ENCODE measurements around the gene SUPT4H1. TPM values are rescaled to one million over a fixed set of nuclear protein-coding genes. Genes with fewer than 3 reads are reported as not detected.
A peak's percentile ranks its signal among the peaks of the same experiment; 100 is the strongest.
"Not testable (repeated sequence)": the region's sequence is repeated elsewhere in the genome, so short reads cannot be mapped to it uniquely, and the experiment has no call there.

Gene SUPT4H1
- polyA plus RNA-seq (ENCODE audit: insufficient read length in 3 of 3) = 100 to 1,000 TPM; 120 to 143 (median 142) TPM
- long read RNA-seq, donor 1, transcript SUPT4H1-202 (5 exons, 1,643 nt) = minor isoform, 7 of 51 reads
- long read RNA-seq, donor 1, transcript SUPT4H1-201 (5 exons, 1,489 nt) = major isoform, 42 of 51 reads
- long read RNA-seq, donor 1, partial matches to known transcripts = 0 of 51 reads
- long read RNA-seq, donor 1, other reads (novel, unspliced or antisense) = 0 of 51 reads
- long read RNA-seq, donor 2, transcript SUPT4H1-201 (5 exons, 1,489 nt) = major isoform, 52 of 60 reads
- long read RNA-seq, donor 2, transcript SUPT4H1-202 (5 exons, 1,643 nt) = minor isoform, 6 of 60 reads
- long read RNA-seq, donor 2, partial matches to known transcripts = 0 of 60 reads
- long read RNA-seq, donor 2, other reads (novel, unspliced or antisense) = 0 of 60 reads
- long read RNA-seq, donor 3, transcript SUPT4H1-205 (4 exons, 1,401 nt) = minor isoform, 6 of 93 reads
- long read RNA-seq, donor 3, transcript SUPT4H1-201 (5 exons, 1,489 nt) = major isoform, 71 of 93 reads
- long read RNA-seq, donor 3, transcript SUPT4H1-202 (5 exons, 1,643 nt) = minor isoform, 14 of 93 reads
- long read RNA-seq, donor 3, partial matches to known transcripts = 0 of 93 reads
- long read RNA-seq, donor 3, other reads (novel, unspliced or antisense) = 0 of 93 reads
- long read RNA-seq, donor 4, transcript SUPT4H1-202 (5 exons, 1,643 nt) = minor isoform, 8 of 59 reads
- long read RNA-seq, donor 4, transcript SUPT4H1-201 (5 exons, 1,489 nt) = major isoform, 47 of 59 reads
- long read RNA-seq, donor 4, partial matches to known transcripts = 0 of 59 reads
- long read RNA-seq, donor 4, other reads (novel, unspliced or antisense) = 0 of 59 reads
- long read RNA-seq, donor 5 = 0 reads
- long read RNA-seq, donor 6, transcript SUPT4H1-202 (5 exons, 1,643 nt) = minor isoform, 9 of 60 reads
- long read RNA-seq, donor 6, transcript SUPT4H1-201 (5 exons, 1,489 nt) = major isoform, 42 of 60 reads
- long read RNA-seq, donor 6, partial matches to known transcripts = 0 of 60 reads
- long read RNA-seq, donor 6, other reads (novel, unspliced or antisense) = 0 of 60 reads
- long read RNA-seq, donor 7, transcript SUPT4H1-202 (5 exons, 1,643 nt) = minor isoform, 18 of 100 reads
- long read RNA-seq, donor 7, transcript SUPT4H1-201 (5 exons, 1,489 nt) = major isoform, 75 of 100 reads
- long read RNA-seq, donor 7, partial matches to known transcripts = 0 of 100 reads
- long read RNA-seq, donor 7, other reads (novel, unspliced or antisense) = 0 of 100 reads
- long read RNA-seq, donor 8 = 0 reads
- long read RNA-seq, donor 9, transcript SUPT4H1-201 (5 exons, 1,489 nt) = major isoform, 51 of 59 reads
- long read RNA-seq, donor 9, transcript SUPT4H1-202 (5 exons, 1,643 nt) = minor isoform, 5 of 59 reads
- long read RNA-seq, donor 9, partial matches to known transcripts = 0 of 59 reads
- long read RNA-seq, donor 9, other reads (novel, unspliced or antisense) = 0 of 59 reads
- long read RNA-seq, donor 10, transcript SUPT4H1-202 (5 exons, 1,643 nt) = minor isoform, 11 of 92 reads
- long read RNA-seq, donor 10, transcript SUPT4H1-201 (5 exons, 1,489 nt) = major isoform, 77 of 92 reads
- long read RNA-seq, donor 10, partial matches to known transcripts = 0 of 92 reads
- long read RNA-seq, donor 10, other reads (novel, unspliced or antisense) = 0 of 92 reads
- long read RNA-seq, donor 11, transcript SUPT4H1-201 (5 exons, 1,489 nt) = major isoform, 55 of 67 reads
- long read RNA-seq, donor 11, transcript SUPT4H1-202 (5 exons, 1,643 nt) = minor isoform, 10 of 67 reads
- long read RNA-seq, donor 11, partial matches to known transcripts = 0 of 67 reads
- long read RNA-seq, donor 11, other reads (novel, unspliced or antisense) = 0 of 67 reads
- long read RNA-seq, donor 12, transcript SUPT4H1-201 (5 exons, 1,489 nt) = major isoform, 18 of 28 reads
- long read RNA-seq, donor 12, transcript SUPT4H1-202 (5 exons, 1,643 nt) = minor isoform, 7 of 28 reads
- long read RNA-seq, donor 12, partial matches to known transcripts = 0 of 28 reads
- long read RNA-seq, donor 12, other reads (novel, unspliced or antisense) = 0 of 28 reads
- long read RNA-seq, donor 13 = 0 reads
- long read RNA-seq, donor 14, transcript SUPT4H1-201 (5 exons, 1,489 nt) = major isoform, 65 of 83 reads
- long read RNA-seq, donor 14, transcript SUPT4H1-202 (5 exons, 1,643 nt) = minor isoform, 12 of 83 reads
- long read RNA-seq, donor 14, partial matches to known transcripts = 0 of 83 reads
- long read RNA-seq, donor 14, other reads (novel, unspliced or antisense) = 0 of 83 reads
- long read RNA-seq, donor 15, transcript SUPT4H1-201 (5 exons, 1,489 nt) = major isoform, 20 of 24 reads
- long read RNA-seq, donor 15, partial matches to known transcripts = 0 of 24 reads
- long read RNA-seq, donor 15, other reads (novel, unspliced or antisense) = 0 of 24 reads
- long read RNA-seq, donor 16, transcript SUPT4H1-202 (5 exons, 1,643 nt) = minor isoform, 31 of 161 reads
- long read RNA-seq, donor 16, transcript SUPT4H1-201 (5 exons, 1,489 nt) = major isoform, 123 of 161 reads
- long read RNA-seq, donor 16, partial matches to known transcripts = 0 of 161 reads
- long read RNA-seq, donor 16, other reads (novel, unspliced or antisense) = 0 of 161 reads

GRCh38 chr17:58351831-58352595 lies at the start of gene SUPT4H1:
Gene SUPT4H1 (minus strand): TSS chr17:58352201. CDS start chr17:58352135, 66 bp downstream.
- peak; percentile 84 to 95 (median 90) for DNase-seq (ENCODE audit: extremely low read depth in 1 of 11, low read depth in 9 of 11, low spot score in 4 of 11)

- DNase-seq (ENCODE audit: extremely low read depth in 1 of 11, low read depth in 9 of 11, low spot score in 4 of 11) = no peak
Measured at GRCh38 chr17:58401287-58401686, 49.3 kb upstream of the SUPT4H1 start.

- no peak for DNase-seq (ENCODE audit: extremely low read depth in 1 of 11, low read depth in 9 of 11, low spot score in 4 of 11)
Measured at GRCh38 chr17:58400826-58401225, 48.8 kb upstream of the SUPT4H1 start.

- no peak for DNase-seq (ENCODE audit: extremely low read depth in 1 of 11, low read depth in 9 of 11, low spot score in 4 of 11)
Measured at GRCh38 chr17:58399974-58400373, 48.0 kb upstream of the SUPT4H1 start.

- DNase-seq (ENCODE audit: extremely low read depth in 1 of 11, low read depth in 9 of 11, low spot score in 4 of 11) = no peak
Measured at GRCh38 chr17:58398574-58399266, 46.7 kb upstream of the SUPT4H1 start.

- DNase-seq (ENCODE audit: extremely low read depth in 1 of 11, low read depth in 9 of 11, low spot score in 4 of 11) = not testable (repeated sequence)
Measured at GRCh38 chr17:58397421-58397820, 45.4 kb upstream of the SUPT4H1 start.

- DNase-seq (ENCODE audit: extremely low read depth in 1 of 11, low read depth in 9 of 11, low spot score in 4 of 11) = no peak
Measured at GRCh38 chr17:58396173-58396572, 44.2 kb upstream of the SUPT4H1 start.

GRCh38 chr17:58394534-58395223 lies 42.7 kb upstream of the SUPT4H1 start:
- no peak for DNase-seq (ENCODE audit: extremely low read depth in 1 of 11, low read depth in 9 of 11, low spot score in 4 of 11)

GRCh38 chr17:58391302-58391984 lies 39.4 kb upstream of the SUPT4H1 start:
- DNase-seq (ENCODE audit: extremely low read depth in 1 of 11, low read depth in 9 of 11, low spot score in 4 of 11) = peak; percentile 72 to 93 (median 77)

GRCh38 chr17:58390884-58391283 lies 38.9 kb upstream of the SUPT4H1 start:
- no peak for DNase-seq (ENCODE audit: extremely low read depth in 1 of 11, low read depth in 9 of 11, low spot score in 4 of 11)

GRCh38 chr17:58388302-58389190 lies 36.5 kb upstream of the SUPT4H1 start:
- no peak for DNase-seq (ENCODE audit: extremely low read depth in 1 of 11, low read depth in 9 of 11, low spot score in 4 of 11)

GRCh38 chr17:58387834-58388233 lies 35.8 kb upstream of the SUPT4H1 start:
- no peak for DNase-seq (ENCODE audit: extremely low read depth in 1 of 11, low read depth in 9 of 11, low spot score in 4 of 11)

- no peak for DNase-seq (ENCODE audit: extremely low read depth in 1 of 11, low read depth in 9 of 11, low spot score in 4 of 11)
Measured at GRCh38 chr17:58386708-58387107, 34.7 kb upstream of the SUPT4H1 start.
